HepG2 (cell line): Measurements from ENCODE around the gene NSG2. TPM values are rescaled to one million over a fixed set of nuclear protein-coding genes. Genes with fewer than 3 reads are reported as not detected.

Experiments used
- ATAC-seq: fragments of 200-7000 bp; cut with Tn5 transposase; 3 replicates; pipeline ENCODE4 v1.9.1; 2020; ENCODE audit warnings: mild to moderate bottlenecking, moderate library complexity
- BruUV-seq: library from RNA; stranded (reverse); fragments of 400-500 nt; replicated peaks from 2 replicates; lab custom pipeline; 2021; lab: Mats Ljungman, UMichigan
- CTCF ChIA-PET: fragments of 300-600 bp; formaldehyde crosslinking; extraction: SDS; loops from one replicate; lab custom pipeline; 2021; ENCODE audit warnings: low total read pairs, inconsistent platforms, low intra/inter-chr PET ratio; lab: Yijun Ruan, JAX
- POLR2A ChIA-PET: fragments of 350-600 bp; sonication (Branson Sonifier 250); formaldehyde crosslinking; loops from one replicate; lab custom pipeline; 2020; ENCODE audit warnings: antibody characterized with exemption, inconsistent platforms; lab: Yijun Ruan, JAX
- DNase-seq: peaks from one replicate; pipeline ENCODE4 v3.0.0-alpha.2; 2015; ENCODE audit warnings: low spot score
- FAIRE-seq: peaks from 3 replicates; lab custom pipeline; 2011; peaks lifted over from hg19 to GRCh38; lab: Jason Lieb, UNC
- H2AFZ ChIP-seq: one replicate; pipeline ENCODE4 v1.6.1; 2011; ENCODE audit warnings: low read length, inconsistent platforms
- H3K27ac ChIP-seq: fragments of 300-600 bp; 3 replicates; pipeline ENCODE4 v1.8.0; 2011; ENCODE audit warnings: mixed run types, mild to moderate bottlenecking, mixed read lengths, low read length, inconsistent platforms; ENCODE audit not compliant: insufficient read depth; ENCODE audit errors: extremely low read length
- H3K27me3 ChIP-seq, 2 experiments: fragments of 200-600 bp in 1 of 2; 2 replicates in 1 of 2; 3 replicates in 1 of 2; pipeline versions ENCODE4 v1.6.0 to v1.8.0; 2011; ENCODE audit warnings: low read length in 2 of 2, mild to moderate bottlenecking in 2 of 2, moderate library complexity in 2 of 2, inconsistent platforms in 1 of 2; ENCODE audit not compliant: insufficient read depth in 2 of 2, control insufficient read depth in 1 of 2
- H3K36me3 ChIP-seq, 2 experiments: fragments of 200-600 bp in 1 of 2; replicated peaks in 1 of 2; 2 replicates in 1 of 2; 3 replicates in 1 of 2; pipeline versions ENCODE4 v1.5.1 to v1.8.0; 2011; ENCODE audit warnings: low read length in 2 of 2, inconsistent platforms in 1 of 2; ENCODE audit not compliant: insufficient read depth in 2 of 2, control insufficient read depth in 1 of 2
- H3K4me1 ChIP-seq: 2 replicates; pipeline ENCODE4 v1.5.1; 2012; ENCODE audit warnings: low read length, inconsistent platforms; ENCODE audit not compliant: insufficient read depth
- H3K4me2 ChIP-seq: 2 replicates; pipeline ENCODE4 v1.6.0; 2011; ENCODE audit warnings: low read depth, low read length, inconsistent platforms
- H3K4me3 ChIP-seq, 3 experiments: fragments of 200-600 bp in 1 of 3; sonication (generic), shearing (Covaris generic) in 1 of 3; replicated peaks in 1 of 3; 2 replicates each; pipeline ENCODE4 v1.5.1; 2011 to 2016; ENCODE audit warnings: low read length in 3 of 3, inconsistent platforms in 2 of 3, low read depth in 2 of 3, mild to moderate bottlenecking in 2 of 3, control low read depth in 1 of 3, mixed read lengths in 1 of 3; ENCODE audit not compliant: insufficient read depth in 1 of 3
- H3K79me2 ChIP-seq: one replicate; pipeline ENCODE4 v1.6.1; 2011; ENCODE audit warnings: low read length, inconsistent platforms; ENCODE audit not compliant: insufficient read depth
- H3K9ac ChIP-seq: 2 replicates; pipeline ENCODE4 v1.6.0; 2011; ENCODE audit warnings: mild to moderate bottlenecking, low read depth, low read length, inconsistent platforms; ENCODE audit not compliant: insufficient read depth
- H3K9me3 ChIP-seq: 2 replicates; pipeline ENCODE4 v1.5.1; 2012; ENCODE audit warnings: mild to moderate bottlenecking, low read length
- H4K20me1 ChIP-seq: 2 replicates; pipeline ENCODE4 v1.6.0; 2011; ENCODE audit warnings: inconsistent platforms, mild to moderate bottlenecking, low read length, moderate library complexity; ENCODE audit not compliant: insufficient read depth
- KAT8 ChIP-seq: IDR thresholded peaks from 2 replicates; pipeline ENCODE4 v1.6.1; 2016; ENCODE audit warnings: missing genetic modification reagents, missing compliant biosample characterization
- NFATC3 ChIP-seq: sonication (generic); formaldehyde crosslinking; IDR thresholded peaks from 2 replicates; pipeline ENCODE4 v1.5.1; 2020; ENCODE audit warnings: mild to moderate bottlenecking, missing genetic modification reagents
- SALL2 ChIP-seq: sonication (generic); formaldehyde crosslinking; IDR thresholded peaks from 2 replicates; pipeline ENCODE4 v1.8.1; 2023; ENCODE audit warnings: mild to moderate bottlenecking, missing genetic modification reagents, inconsistent platforms
- SP2 ChIP-seq: sonication (generic); formaldehyde crosslinking; IDR thresholded peaks from 2 replicates; pipeline ENCODE4 v1.5.1; 2020; ENCODE audit warnings: mild to moderate bottlenecking, missing genetic modification reagents
- ZBTB3 ChIP-seq: sonication (generic); formaldehyde crosslinking; IDR thresholded peaks from 2 replicates; pipeline ENCODE4 v1.4.0; 2020; ENCODE audit warnings: low read depth, mild to moderate bottlenecking, moderate library complexity, missing genetic modification reagents, borderline replicate concordance
- ZMYM2 ChIP-seq: sonication (generic); formaldehyde crosslinking; IDR thresholded peaks from 2 replicates; pipeline ENCODE4 v1.8.0; 2022; ENCODE audit warnings: mild to moderate bottlenecking, missing genetic modification reagents
- ZNF598 ChIP-seq: sonication (generic); formaldehyde crosslinking; IDR thresholded peaks from 2 replicates; pipeline ENCODE4 v1.5.1; 2020; ENCODE audit warnings: mild to moderate bottlenecking, missing genetic modification reagents, borderline replicate concordance
- WGBS: methylation state at CpG from one replicate; pipeline ENCODE4 v1.1.6; 2017; ENCODE audit warnings: low lambda C conversion rate; 5-methylcytosine and 5-hydroxymethylcytosine counted together
- in situ Hi-C: cut with HindIII; loops from 2 replicates; pipeline ENCODE4 v1.10.0; 2017; ENCODE audit warnings: low pct_unique_long_range_greater_than_20kb; ENCODE audit not compliant: extremely low pct_ligation_motif_present
- intact Hi-C: fragments of 100-400 bp; cut with micrococcal nuclease; formaldehyde crosslinking; loops from one replicate; pipeline ENCODE4 v1.10.0; 2022; ENCODE audit not compliant: unreplicated experiment
- polyA plus RNA-seq, 8 experiments: library from polyadenylated mRNA; depleted of rRNA in 3 of 8; stranded (reverse) in 7 of 8; unstranded in 1 of 8; fragments of >200 nt; fragmentation: Illumina TruSeq in 4 of 8; extraction: Trizol in 4 of 8; gene quantifications; 2 replicates each; pipeline versions ENCODE4 v1.2.1 to v1.2.3, GENCODE V29; 2011 to 2016; ENCODE audit warnings: low read depth in 4 of 8, missing spikeins in 1 of 8, mixed read lengths in 1 of 8; ENCODE audit not compliant: insufficient read depth in 1 of 8
- total RNA-seq, 5 experiments: library from RNA; depleted of rRNA; stranded (reverse); fragments of >200 nt; fragmentation: Illumina TruSeq; extraction: Trizol; gene quantifications; 2 replicates each; pipeline ENCODE4 v1.2.3, GENCODE V29; 2016; ENCODE audit warnings: low read depth in 1 of 5
- TF ChIP-seq, protein P1 (sequence below): sonication (generic); formaldehyde crosslinking; IDR thresholded peaks from 2 replicates; pipeline ENCODE4 v1.5.0; 2020; ENCODE audit warnings: missing genetic modification reagents, mild to moderate bottlenecking, borderline replicate concordance
- TF ChIP-seq, protein P2 (sequence below): sonication (generic); formaldehyde crosslinking; IDR thresholded peaks from 2 replicates; pipeline ENCODE4 v1.4.0; 2020; ENCODE audit warnings: missing genetic modification reagents

NSG2 gene
- total and polyA plus RNA-seq, 2 of the 13 experiments (the other 11 are each of a cell fraction or from before 2014, with no cell fraction given): 0.21 TPM; not detected in 1

DNA sequence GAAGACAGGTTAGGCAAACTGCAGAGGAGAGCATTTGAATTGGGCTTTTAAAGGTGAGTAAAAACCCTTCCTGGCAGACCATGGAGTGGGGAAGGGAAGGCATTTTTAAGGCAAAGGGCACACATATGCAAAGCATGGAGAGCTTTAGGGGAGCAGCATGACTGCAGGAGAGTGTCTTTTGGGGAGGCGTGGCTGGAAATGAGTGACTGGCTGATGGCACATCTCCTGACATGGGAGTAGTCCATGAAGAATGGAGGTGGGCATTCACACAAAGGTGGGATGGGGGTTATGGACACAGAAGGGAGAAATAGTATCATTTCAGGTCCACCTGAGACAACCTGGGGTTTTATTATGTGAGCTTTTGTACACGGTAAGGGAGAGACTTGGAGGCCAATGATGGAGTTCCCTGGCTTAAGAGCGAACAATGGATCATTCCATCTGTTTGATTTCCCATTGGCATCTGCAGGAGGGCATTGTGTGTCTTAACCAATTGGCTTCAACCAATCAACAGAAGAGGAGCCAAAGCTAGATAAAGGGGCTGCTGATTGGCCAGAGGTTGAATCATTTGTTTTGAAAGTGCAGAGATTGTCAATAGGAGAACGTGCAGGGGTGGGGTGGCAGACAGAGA is 2.1 kb downstream of the NSG2 start:
- Histone ChIP-seq H3K4me1 (no peaks in the 10 kb centered on the region), H3K4me3 (no peak overlapping the region), H3K4me2 (no peak overlapping the region), H3K27ac (no peak overlapping the region), H3K27me3 (no peaks in the 10 kb centered on the region), H3K36me3 (no peaks in the 10 kb centered on the region), H4K20me1 (0 out of 2 replicates have a peak, but pooled peaks cover 3% of the 10 kb centered on the region), H3K79me2 (no peaks in the 10 kb centered on the region), H3K9ac (no peak overlapping the region)
- CTCF ChIA-PET: no interaction called here
- in situ Hi-C loops (loop anchor here (5.0 kb wide), 1 partner anchor 265 kb away; no protein-coding TSS in a partner anchor), intact Hi-C loops (no loop called here)
- no TSS peak for BruUV-seq
- 3% methylated on average over 4 of the region's 4 CpGs for WGBS
- ATAC-seq (no peak), FAIRE-seq (no peak)
- POLR2A ChIA-PET: no interaction called here
- TF ChIP-seq ZBTB3 (CRISPR knock-in tag): no peak
- no peak for TF ChIP-seq NFATC3 (CRISPR knock-in tag)
- TF ChIP-seq ZNF598: no peak
- no peak for TF ChIP-seq KAT8 (CRISPR knock-in tag)
- TF ChIP-seq SP2: no peak
- no peak for TF ChIP-seq SALL2
- TF ChIP-seq ZMYM2 (CRISPR knock-in tag): no peak
- TF ChIP-seq, protein P1, sequence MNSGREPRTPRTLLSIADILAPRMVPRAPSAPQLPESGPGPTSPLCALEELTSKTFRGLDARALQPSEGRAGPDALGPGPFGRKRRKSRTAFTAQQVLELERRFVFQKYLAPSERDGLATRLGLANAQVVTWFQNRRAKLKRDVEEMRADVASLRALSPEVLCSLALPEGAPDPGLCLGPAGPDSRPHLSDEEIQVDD (CRISPR knock-in tag): no peak
- TF ChIP-seq, protein P2, sequence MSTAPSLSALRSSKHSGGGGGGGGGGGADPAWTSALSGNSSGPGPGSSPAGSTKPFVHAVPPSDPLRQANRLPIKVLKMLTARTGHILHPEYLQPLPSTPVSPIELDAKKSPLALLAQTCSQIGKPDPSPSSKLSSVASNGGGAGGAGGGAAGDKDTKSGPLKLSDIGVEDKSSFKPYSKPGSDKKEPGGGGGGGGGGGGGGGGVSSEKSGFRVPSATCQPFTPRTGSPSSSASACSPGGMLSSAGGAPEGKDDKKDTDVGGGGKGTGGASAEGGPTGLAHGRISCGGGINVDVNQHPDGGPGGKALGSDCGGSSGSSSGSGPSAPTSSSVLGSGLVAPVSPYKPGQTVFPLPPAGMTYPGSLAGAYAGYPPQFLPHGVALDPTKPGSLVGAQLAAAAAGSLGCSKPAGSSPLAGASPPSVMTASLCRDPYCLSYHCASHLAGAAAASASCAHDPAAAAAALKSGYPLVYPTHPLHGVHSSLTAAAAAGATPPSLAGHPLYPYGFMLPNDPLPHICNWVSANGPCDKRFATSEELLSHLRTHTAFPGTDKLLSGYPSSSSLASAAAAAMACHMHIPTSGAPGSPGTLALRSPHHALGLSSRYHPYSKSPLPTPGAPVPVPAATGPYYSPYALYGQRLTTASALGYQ (CRISPR knock-in tag): no peak
- TF ChIP-seq, all 625 proteins: peak for 0
- Histone ChIP-seq H3K9me3 (no peaks in the 10 kb centered on the region), H2AFZ (no peak overlapping the region)
- DNase-seq: no peak
